ENCODE measurements around the gene SLC10A7. TPM values are rescaled to one million over a fixed set of nuclear protein-coding genes. Genes with fewer than 3 reads are reported as not detected.

The SLC10A7 gene
- total and polyA plus RNA-seq, 2 of the 13 experiments (the other 11 are each of a cell fraction or from before 2014, with no cell fraction given), result 18.5 to 18.8 TPM

- ATAC-seq (no peak), FAIRE-seq (no peak), DNase-seq (ENCODE audit: low spot score) (no peak)
- Histone ChIP-seq H3K9ac (ENCODE audit: insufficient read depth, low read depth, low read length) (no peak overlapping the region), H3K4me1 (ENCODE audit: insufficient read depth, low read length) (no peaks in the 10 kb centered on the region), H3K4me3 (replicated peaks in 1 of 3; ENCODE audit: insufficient read depth in 1 of 3, low read depth in 2 of 3, low read length in 3 of 3) (no peak overlapping the region), H3K27me3 (ENCODE audit: control insufficient read depth in 1 of 2, insufficient read depth in 2 of 2, low read length in 2 of 2) (no peaks in the 10 kb centered on the region), H4K20me1 (ENCODE audit: insufficient read depth, low read length) (no peaks in the 10 kb centered on the region), H3K9me3 (ENCODE audit: low read length) (no peaks in the 10 kb centered on the region), H3K27ac (ENCODE audit: extremely low read length, insufficient read depth, low read length) (no peak overlapping the region), H2AFZ (ENCODE audit: low read length) (no peak overlapping the region), H3K79me2 (ENCODE audit: insufficient read depth, low read length) (no peaks in the 10 kb centered on the region), H3K36me3 (replicated peaks in 1 of 2; ENCODE audit: control insufficient read depth in 1 of 2, insufficient read depth in 2 of 2, low read length in 2 of 2) (peaks cover 3 to 6% of the 10 kb centered on the region in 2 experiments; a peak in 4 of 5 replicates), H3K4me2 (ENCODE audit: low read depth, low read length) (no peak overlapping the region)
- no TSS peak for BruUV-seq (replicated peaks)
- ChIA-PET POLR2A (no interaction called here), CTCF (ENCODE audit: low intra/inter-chr PET ratio, low total read pairs) (no interaction called here)
- 81% methylated on average over 3 of the region's 3 CpGs for WGBS (ENCODE audit: low lambda C conversion rate)
- in situ Hi-C loops (cut with HindIII; ENCODE audit: extremely low pct_ligation_motif_present, low pct_unique_long_range_greater_than_20kb) (no loop called here), intact Hi-C loops (cut with micrococcal nuclease; ENCODE audit: unreplicated experiment) (no loop called here)
- no peak for TF ChIP-seq SNAI1 (CRISPR knock-in tag; IDR thresholded peaks at IDR 0.05; ENCODE audit: borderline replicate concordance)
- TF ChIP-seq LBX2 (CRISPR knock-in tag; IDR thresholded peaks at IDR 0.05; ENCODE audit: borderline replicate concordance), result no peak
Measured at GRCh38 chr4:146510942-146511341, 10.8 kb downstream of the SLC10A7 start.

GRCh38 chr4:146508229-146508939 is 13.4 kb downstream of the SLC10A7 start:
- Histone ChIP-seq H3K4me3 (replicated peaks in 1 of 3; ENCODE audit: insufficient read depth in 1 of 3, low read depth in 2 of 3, low read length in 3 of 3) (no peak overlapping the region), H3K9me3 (ENCODE audit: low read length) (no peaks in the 10 kb centered on the region), H3K27ac (ENCODE audit: extremely low read length, insufficient read depth, low read length) (no peak overlapping the region), H3K4me1 (ENCODE audit: insufficient read depth, low read length) (no peaks in the 10 kb centered on the region), H3K36me3 (replicated peaks in 1 of 2; ENCODE audit: control insufficient read depth in 1 of 2, insufficient read depth in 2 of 2, low read length in 2 of 2) (no peaks in the 10 kb centered on the region; a peak in 1 of 5 replicates), H3K9ac (ENCODE audit: insufficient read depth, low read depth, low read length) (no peak overlapping the region), H4K20me1 (ENCODE audit: insufficient read depth, low read length) (no peaks in the 10 kb centered on the region), H3K79me2 (ENCODE audit: insufficient read depth, low read length) (no peaks in the 10 kb centered on the region), H3K4me2 (ENCODE audit: low read depth, low read length) (no peak overlapping the region), H2AFZ (ENCODE audit: low read length) (no peak overlapping the region), H3K27me3 (ENCODE audit: control insufficient read depth in 1 of 2, insufficient read depth in 2 of 2, low read length in 2 of 2) (no peaks in the 10 kb centered on the region)
- no TSS peak for BruUV-seq (replicated peaks)
- 85% methylated on average over 3 of the region's 3 CpGs for WGBS (ENCODE audit: low lambda C conversion rate)
- intact Hi-C loops (cut with micrococcal nuclease; ENCODE audit: unreplicated experiment) (loop anchor here (5.0 kb wide), 1 partner anchor 161 kb away; no protein-coding TSS in a partner anchor), in situ Hi-C loops (cut with HindIII; ENCODE audit: extremely low pct_ligation_motif_present, low pct_unique_long_range_greater_than_20kb) (no loop called here)
- CTCF ChIA-PET (ENCODE audit: low intra/inter-chr PET ratio, low total read pairs), result no interaction called here
- ATAC-seq, result no peak
- FAIRE-seq, result no peak
- TF ChIP-seq ATAD3A (CRISPR knock-in tag; IDR thresholded peaks at IDR 0.05) (no peak), ATF7 (IDR thresholded peaks at IDR 0.05) (peak; percentile 83), ATF7 (CRISPR knock-in tag; IDR thresholded peaks at IDR 0.05) (no peak)
- POLR2A ChIA-PET, result no interaction called here
- DNase-seq (ENCODE audit: low spot score), result no peak

All from HepG2 (cell line).